ENCODE results near the gene SLC25A34. TPM values are rescaled to one million over a fixed set of nuclear protein-coding genes. Genes with fewer than 3 reads are reported as not detected.

The SLC25A34 gene
- total RNA-seq, 2 experiments from 2014 or later = 1.4 to 2.2 TPM

DNA sequence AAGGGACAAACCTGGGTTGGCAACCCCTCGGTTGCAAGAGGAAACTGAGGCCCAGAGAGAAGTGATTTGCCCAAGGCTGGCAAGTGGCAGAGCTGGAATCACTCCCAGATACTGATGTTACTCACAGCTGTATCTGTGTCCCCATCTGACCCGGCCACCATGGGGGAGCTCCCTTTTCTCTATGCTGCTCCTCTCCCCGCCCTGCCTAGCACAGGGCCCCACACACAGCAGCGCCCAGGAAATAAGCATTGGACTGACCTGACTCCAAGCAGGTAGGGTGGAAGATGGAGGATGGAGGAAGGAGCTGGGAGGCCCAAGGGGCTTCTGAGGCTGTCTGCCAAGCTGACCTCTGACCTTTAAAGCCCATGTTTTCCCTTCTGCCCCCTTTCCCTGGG lies 19.6 kb downstream of the SLC25A34 start:
- H4K20me1 ChIP-seq (ENCODE audit: insufficient read depth, low read length) = no peaks in the 10 kb centered on the region
- no peak overlapping the region for H2AFZ ChIP-seq (ENCODE audit: low read length)
- H3K36me3 ChIP-seq (ENCODE audit: insufficient read depth, low read length) = no peaks in the 10 kb centered on the region
- ChIA-PET CTCF (ENCODE audit: unreplicated experiment) (no interaction called here), POLR2A (no interaction called here)
- H3K79me2 ChIP-seq (ENCODE audit: insufficient read depth, low read depth, low read length) = no peaks in the 10 kb centered on the region
- no peaks in the 10 kb centered on the region for H3K4me1 ChIP-seq (ENCODE audit: insufficient read depth, low read length, poor library complexity, severe bottlenecking)
- no peaks in the 10 kb centered on the region for H3K9me3 ChIP-seq (ENCODE audit: low read length)
- BruUV-seq (replicated peaks) = no TSS peak
- no peak for DNase-seq (ENCODE audit: low spot score)
- intact Hi-C loops (cut with micrococcal nuclease; ENCODE audit: unreplicated experiment) = no loop called here
- no peak for TF ChIP-seq EZH2phosphoT487 (IDR thresholded peaks at IDR 0.05; ENCODE audit: borderline replicate concordance, low read depth, low read length)
- TF ChIP-seq, protein P1, sequence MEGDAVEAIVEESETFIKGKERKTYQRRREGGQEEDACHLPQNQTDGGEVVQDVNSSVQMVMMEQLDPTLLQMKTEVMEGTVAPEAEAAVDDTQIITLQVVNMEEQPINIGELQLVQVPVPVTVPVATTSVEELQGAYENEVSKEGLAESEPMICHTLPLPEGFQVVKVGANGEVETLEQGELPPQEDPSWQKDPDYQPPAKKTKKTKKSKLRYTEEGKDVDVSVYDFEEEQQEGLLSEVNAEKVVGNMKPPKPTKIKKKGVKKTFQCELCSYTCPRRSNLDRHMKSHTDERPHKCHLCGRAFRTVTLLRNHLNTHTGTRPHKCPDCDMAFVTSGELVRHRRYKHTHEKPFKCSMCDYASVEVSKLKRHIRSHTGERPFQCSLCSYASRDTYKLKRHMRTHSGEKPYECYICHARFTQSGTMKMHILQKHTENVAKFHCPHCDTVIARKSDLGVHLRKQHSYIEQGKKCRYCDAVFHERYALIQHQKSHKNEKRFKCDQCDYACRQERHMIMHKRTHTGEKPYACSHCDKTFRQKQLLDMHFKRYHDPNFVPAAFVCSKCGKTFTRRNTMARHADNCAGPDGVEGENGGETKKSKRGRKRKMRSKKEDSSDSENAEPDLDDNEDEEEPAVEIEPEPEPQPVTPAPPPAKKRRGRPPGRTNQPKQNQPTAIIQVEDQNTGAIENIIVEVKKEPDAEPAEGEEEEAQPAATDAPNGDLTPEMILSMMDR (conservative IDR thresholded peaks at IDR 0.05; ENCODE audit: low read length) = no peak
- no peak overlapping the region for H3K4me2 ChIP-seq (ENCODE audit: low read length)
- H3K9me2 ChIP-seq (ENCODE audit: insufficient read depth, low read length) = no peaks in the 10 kb centered on the region
- H3K4me3 ChIP-seq (ENCODE audit: low read depth, low read length, poor library complexity, severe bottlenecking) = no peak overlapping the region
- no peak overlapping the region for H3K27ac ChIP-seq (ENCODE audit: low read depth, low read length, poor library complexity, severe bottlenecking)

DNA sequence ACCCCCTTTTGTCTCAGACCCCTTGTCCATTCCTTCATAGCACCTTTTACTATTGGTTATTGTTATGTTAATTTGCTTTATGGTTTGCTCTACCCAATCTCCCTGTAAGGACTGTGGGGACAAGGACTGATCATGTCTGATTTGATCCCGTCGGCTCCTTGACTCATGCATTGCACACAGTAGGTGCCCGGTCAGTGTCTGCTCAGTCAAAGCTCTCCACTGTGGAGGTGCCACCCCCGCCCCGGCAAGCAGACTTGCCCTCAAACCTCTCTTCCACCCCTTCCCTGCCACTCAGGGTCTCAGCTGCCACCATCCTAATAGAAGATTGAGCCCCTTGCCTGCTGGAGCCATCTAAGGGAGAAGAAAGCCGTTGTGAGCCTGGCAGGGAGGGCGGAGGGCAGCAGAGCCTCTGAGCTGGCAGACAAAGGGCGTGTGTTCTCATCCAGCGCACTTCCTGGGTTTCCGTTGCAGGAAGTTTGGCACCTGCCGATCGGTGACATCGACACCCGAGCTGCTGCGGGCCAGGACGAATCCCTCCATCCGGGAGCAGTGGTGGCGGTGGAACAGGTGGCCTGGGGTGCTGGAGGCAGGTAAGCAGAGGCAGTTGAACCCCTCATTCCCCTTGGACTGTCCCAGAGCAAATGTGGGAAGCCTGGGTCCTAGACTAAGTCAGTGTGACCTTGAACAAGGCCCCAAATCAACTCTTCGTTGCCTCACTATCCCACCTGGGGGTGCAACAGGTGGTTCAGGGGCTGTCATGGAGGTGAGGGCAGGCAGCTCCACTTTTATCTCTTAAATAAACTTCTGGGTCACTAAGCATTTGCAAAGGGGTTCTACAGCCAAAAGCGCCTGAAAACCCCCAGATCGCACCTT lies 20.3 kb downstream of the SLC25A34 start:
- ChIA-PET POLR2A (interaction anchor here (0.6 kb wide), 1 partner anchor 103 kb away, joined by 4 read pairs; no protein-coding TSS in a partner anchor), CTCF (ENCODE audit: unreplicated experiment) (no interaction called here)
- Histone ChIP-seq H3K4me3 (ENCODE audit: low read depth, low read length, poor library complexity, severe bottlenecking) (no peak overlapping the region), H3K4me1 (ENCODE audit: insufficient read depth, low read length, poor library complexity, severe bottlenecking) (no peaks in the 10 kb centered on the region), H3K4me2 (ENCODE audit: low read length) (no peak overlapping the region), H3K27ac (ENCODE audit: low read depth, low read length, poor library complexity, severe bottlenecking) (no peak overlapping the region), H3K9me2 (ENCODE audit: insufficient read depth, low read length) (no peaks in the 10 kb centered on the region), H3K36me3 (ENCODE audit: insufficient read depth, low read length) (no peaks in the 10 kb centered on the region), H3K79me2 (ENCODE audit: insufficient read depth, low read depth, low read length) (no peaks in the 10 kb centered on the region), H3K9me3 (ENCODE audit: low read length) (no peaks in the 10 kb centered on the region), H4K20me1 (ENCODE audit: insufficient read depth, low read length) (no peaks in the 10 kb centered on the region), H2AFZ (ENCODE audit: low read length) (no peak overlapping the region)
- intact Hi-C loops (cut with micrococcal nuclease; ENCODE audit: unreplicated experiment) = no loop called here
- no peak for DNase-seq (ENCODE audit: low spot score)
- TF ChIP-seq, protein P1 (conservative IDR thresholded peaks at IDR 0.05; ENCODE audit: low read length) = no peak
- TF ChIP-seq EZH2phosphoT487 (IDR thresholded peaks at IDR 0.05; ENCODE audit: borderline replicate concordance, low read depth, low read length) = no peak
- no TSS peak for BruUV-seq (replicated peaks)

DNA sequence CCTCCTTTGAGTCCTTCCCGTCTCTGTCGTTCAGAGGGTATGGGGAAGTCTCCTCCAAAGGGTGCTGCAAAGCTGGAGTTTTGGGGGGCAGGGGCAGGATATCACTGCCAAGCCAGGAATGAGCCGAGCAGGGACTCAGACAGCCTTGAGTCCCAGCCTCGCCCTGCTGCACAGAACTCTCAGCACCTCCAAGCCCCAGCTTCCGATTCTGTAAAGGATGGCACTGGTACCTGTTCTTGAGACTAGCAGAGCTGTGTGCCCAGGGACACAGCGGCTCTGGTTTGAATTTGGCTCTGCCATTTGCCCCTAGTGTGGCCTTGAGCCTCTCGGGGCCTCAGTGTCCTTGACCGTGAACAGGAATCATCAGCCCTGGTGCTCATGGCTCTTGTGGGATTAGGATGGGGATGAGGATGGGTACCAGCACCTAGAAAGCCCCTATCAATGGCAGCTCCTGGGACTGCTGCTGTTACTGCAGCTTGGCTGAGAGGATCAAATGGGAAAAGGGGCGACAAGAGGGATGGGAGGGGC lies 21.0 kb downstream of the SLC25A34 start:
- intact Hi-C loops (cut with micrococcal nuclease; ENCODE audit: unreplicated experiment) = no loop called here
- H3K9me3 ChIP-seq (ENCODE audit: low read length) = no peaks in the 10 kb centered on the region
- ChIA-PET POLR2A (no interaction called here), CTCF (ENCODE audit: unreplicated experiment) (no interaction called here)
- TF ChIP-seq, protein P1 (conservative IDR thresholded peaks at IDR 0.05; ENCODE audit: low read length) = no peak
- TF ChIP-seq EZH2phosphoT487 (IDR thresholded peaks at IDR 0.05; ENCODE audit: borderline replicate concordance, low read depth, low read length) = no peak
- H3K4me3 ChIP-seq (ENCODE audit: low read depth, low read length, poor library complexity, severe bottlenecking) = no peak overlapping the region
- H2AFZ ChIP-seq (ENCODE audit: low read length) = no peak overlapping the region
- no peaks in the 10 kb centered on the region for H3K4me1 ChIP-seq (ENCODE audit: insufficient read depth, low read length, poor library complexity, severe bottlenecking)
- no peaks in the 10 kb centered on the region for H3K79me2 ChIP-seq (ENCODE audit: insufficient read depth, low read depth, low read length)
- BruUV-seq (replicated peaks) = no TSS peak
- H3K9me2 ChIP-seq (ENCODE audit: insufficient read depth, low read length) = no peaks in the 10 kb centered on the region
- no peak overlapping the region for H3K27ac ChIP-seq (ENCODE audit: low read depth, low read length, poor library complexity, severe bottlenecking)
- H3K4me2 ChIP-seq (ENCODE audit: low read length) = no peak overlapping the region
- H3K36me3 ChIP-seq (ENCODE audit: insufficient read depth, low read length) = no peaks in the 10 kb centered on the region
- H4K20me1 ChIP-seq (ENCODE audit: insufficient read depth, low read length) = no peaks in the 10 kb centered on the region
- no peak for DNase-seq (ENCODE audit: low spot score)
